GM20000 (cell line): Measurements from ENCODE around the gene ISOC2.

Experiments
- DNase-seq: peaks from one replicate; pipeline ENCODE4 v3.0.0; 2012; ENCODE audit warnings: low spot score
- CTCF ChIP-seq: IDR thresholded peaks from 2 replicates; pipeline ENCODE4 v1.5.1; 2012; ENCODE audit warnings: mild to moderate bottlenecking, control low read depth; ENCODE audit errors: extremely low read depth, missing control alignments

The ISOC2 gene

GRCh38 chr19:55439052-55439451 is 22.4 kb downstream of the ISOC2 start:
- DNase-seq: no peak
- TF ChIP-seq CTCF: no peak

- no peak for TF ChIP-seq CTCF
- peak; percentile 69 for DNase-seq
Measured at GRCh38 chr19:55437410-55437809, 24.0 kb downstream of the ISOC2 start.

- DNase-seq: no peak
- TF ChIP-seq CTCF: no peak
Measured at GRCh38 chr19:55436847-55437246, 24.6 kb downstream of the ISOC2 start.

- no peak for TF ChIP-seq CTCF
- DNase-seq: no peak
Measured at GRCh38 chr19:55435020-55435419, 26.4 kb downstream of the ISOC2 start.

GRCh38 chr19:55434356-55434919 is 27.0 kb downstream of the ISOC2 start:
- TF ChIP-seq CTCF: no peak
- no peak for DNase-seq

GRCh38 chr19:55433292-55433691 is 28.1 kb downstream of the ISOC2 start:
- DNase-seq: peak; percentile 21
- no peak for TF ChIP-seq CTCF

GRCh38 chr19:55432241-55432959 is 29.0 kb downstream of the ISOC2 start:
- TF ChIP-seq CTCF: no peak
- peak; percentile 32 for DNase-seq
